Gastrocnemius medialis (tissue), 4 donors: ENCODE measurements around the gene SPPL2A. TPM values are rescaled to one million over a fixed set of nuclear protein-coding genes. Genes with fewer than 3 reads are reported as not detected.
"Not testable (repeated sequence)": the region's sequence is repeated elsewhere in the genome, so short reads cannot be mapped to it uniquely, and the experiment has no call there.

ENCODE experiments used
- ATAC-seq, 2 donors: fragments of 150-250 bp; one replicate each; pipeline ENCODE4 v1.9.1; 2016
- DNase-seq, 2 donors: peaks; one replicate each; pipeline ENCODE4 v3.0.0-alpha.2; 2019
- H3K27ac ChIP-seq, 4 donors: fragments of 200-600 bp; sonication (generic); 1 replicate in 1 of 4; 2 replicates in 3 of 4; pipeline ENCODE4 v1.5.1; 2016 to 2018; ENCODE audit warnings: mild to moderate bottlenecking in 2 of 4, moderate library complexity in 1 of 4
- H3K27me3 ChIP-seq, 3 donors: fragments of 200-600 bp; sonication (generic) in 2 of 3; 1 replicate in 1 of 3; 2 replicates in 2 of 3; pipeline versions ENCODE4 v1.5.1 to v1.6.0; 2016 to 2019; ENCODE audit warnings: mild to moderate bottlenecking in 1 of 3, moderate library complexity in 1 of 3
- H3K36me3 ChIP-seq, 2 donors: fragments of 200-600 bp; sonication (generic) in 1 of 2; one replicate each; pipeline ENCODE4 v1.5.1; 2017 to 2018
- H3K4me1 ChIP-seq, 2 donors: fragments of 200-600 bp; sonication (generic) in 1 of 2; one replicate each; pipeline ENCODE4 v1.5.1; 2016 to 2017; ENCODE audit warnings: mild to moderate bottlenecking in 2 of 2
- H3K4me3 ChIP-seq, 4 donors: fragments of 200-600 bp; sonication (generic) in 3 of 4; 1 replicate in 1 of 4; 2 replicates in 3 of 4; pipeline ENCODE4 v1.5.1; 2016 to 2019; ENCODE audit warnings: mild to moderate bottlenecking in 2 of 4
- H3K9me3 ChIP-seq, 3 donors: fragments of 200-600 bp; sonication (generic) in 2 of 3; 1 replicate in 1 of 3; 2 replicates in 2 of 3; pipeline ENCODE4 v1.5.1; 2016 to 2019
- CTCF ChIP-seq, 5 experiments: fragments of 450-650 bp in 3 of 5; fragments of 200-600 bp in 2 of 5; sonication (generic) in 2 of 5; IDR thresholded peaks in 4 of 5; conservative IDR thresholded peaks in 1 of 5; 1 replicate in 4 of 5; 2 replicates in 1 of 5; pipeline ENCODE4 v1.5.1; 2016 to 2019; ENCODE audit warnings: antibody characterized with exemption in 5 of 5, mild to moderate bottlenecking in 3 of 5, moderate library complexity in 3 of 5
- POLR2A ChIP-seq, 2 donors: fragments of 450-650 bp; IDR thresholded peaks; one replicate each; pipeline ENCODE4 v1.6.1; 2017; ENCODE audit warnings: antibody characterized with exemption in 2 of 2, mild to moderate bottlenecking in 2 of 2, moderate library complexity in 2 of 2
- in situ Hi-C, 4 donors: fragments of 200-750 bp; cut with MboI; loops; one replicate each; pipeline versions ENCODE4 v1.15.0 to v1.8.0; 2017; ENCODE audit warnings: low sequenced_read_pairs in 4 of 4
- intact Hi-C: fragments of 100-400 bp; cut with DNase I; formaldehyde crosslinking; loops from one replicate; pipeline ENCODE4 v1.15.1; 2023; ENCODE audit warnings: low total_unique reads
- total RNA-seq, 4 donors: library from RNA; depleted of rRNA; stranded (reverse); fragments of >200 nt; gene quantifications; one replicate each; pipeline versions ENCODE4 v1.1.0 to v1.2.3, GENCODE V29; 2016

SPPL2A gene
- total RNA-seq, 4 donors from 2014 or later = 577 to 774 (median 620) TPM

GRCh38 chr15:50697109-50697797 is 68.3 kb downstream of the SPPL2A start:
- TF ChIP-seq CTCF (IDR thresholded peaks at IDR 0.05 in 4 of 5, conservative IDR thresholded peaks at IDR 0.05 in 1 of 5) (no peak), POLR2A (IDR thresholded peaks at IDR 0.05) (no peak)
- in situ Hi-C loops = no loop called here
- no peak overlapping the region for H3K4me3 ChIP-seq
- peaks cover 0 to 21% of the 10 kb centered on the region in 2 donors for H3K36me3 ChIP-seq
- no peak overlapping the region for H3K27ac ChIP-seq
- ATAC-seq (no peak), DNase-seq (no peak)
- H3K9me3 ChIP-seq = no peaks in the 10 kb centered on the region
- intact Hi-C loops = no loop called here
- H3K27me3 ChIP-seq = no peaks in the 10 kb centered on the region
- H3K4me1 ChIP-seq = no peaks in the 10 kb centered on the region

DNA sequence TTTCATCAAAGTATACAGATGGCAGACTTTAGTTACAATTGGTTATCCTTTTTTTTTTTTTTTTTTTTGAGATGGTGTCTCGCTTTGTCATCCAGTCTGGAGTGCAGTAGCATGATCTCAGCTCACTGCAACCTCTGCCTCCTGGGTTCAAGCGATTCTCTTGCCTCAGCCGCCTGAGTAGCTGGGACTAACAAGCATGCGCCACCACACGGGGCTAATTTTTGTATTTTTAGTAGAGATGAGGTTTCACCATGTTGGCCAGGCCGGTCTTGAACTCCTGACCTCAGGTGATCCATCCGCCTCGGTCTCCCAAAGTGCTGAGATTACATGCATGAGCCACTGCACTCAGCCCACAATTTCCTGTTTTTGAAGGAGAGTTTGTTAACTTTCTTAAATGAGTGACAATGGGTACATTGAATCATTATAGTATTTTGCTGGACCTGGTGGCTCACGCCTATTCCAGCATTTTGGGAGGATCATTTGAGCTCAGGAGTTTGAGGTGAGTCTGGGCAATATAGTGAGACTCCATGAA is 70.8 kb downstream of the SPPL2A start:
- H3K27me3 ChIP-seq, DNase-seq, H3K4me1 ChIP-seq, H3K9me3 ChIP-seq, ATAC-seq, in situ Hi-C loops, H3K4me3 ChIP-seq, H3K36me3 ChIP-seq, H3K27ac ChIP-seq, intact Hi-C loops: not testable (repeated sequence)

GRCh38 chr15:50687302-50687902 is 78.1 kb downstream of the SPPL2A start:
- Histone ChIP-seq H3K27ac (peak overlapping the region; percentile 90 to 99 (median 98)), H3K36me3 (no peaks in the 10 kb centered on the region), H3K27me3 (no peaks in the 10 kb centered on the region), H3K4me3 (peak overlapping the region; percentile 79 to 91 (median 84)), H3K4me1 (peaks cover 10 to 30% of the 10 kb centered on the region in 2 donors), H3K9me3 (no peaks in the 10 kb centered on the region)
- in situ Hi-C loops = loop anchor here in 2 of 4 donors (10.0 kb wide), 2 partner anchors 67 to 77 kb away; partner anchors contain the start of gene SPPL2A (in 1 of the 2)
- ATAC-seq (no peak), DNase-seq (no peak)
- TF ChIP-seq POLR2A (IDR thresholded peaks at IDR 0.05) (no peak), CTCF (IDR thresholded peaks at IDR 0.05 in 4 of 5, conservative IDR thresholded peaks at IDR 0.05 in 1 of 5) (no peak)
- intact Hi-C loops = loop anchor here (1.0 to 2.0 kb wide), 2 partner anchors 21 to 333 kb away; partner anchors contain the start of gene GABPB1

DNA sequence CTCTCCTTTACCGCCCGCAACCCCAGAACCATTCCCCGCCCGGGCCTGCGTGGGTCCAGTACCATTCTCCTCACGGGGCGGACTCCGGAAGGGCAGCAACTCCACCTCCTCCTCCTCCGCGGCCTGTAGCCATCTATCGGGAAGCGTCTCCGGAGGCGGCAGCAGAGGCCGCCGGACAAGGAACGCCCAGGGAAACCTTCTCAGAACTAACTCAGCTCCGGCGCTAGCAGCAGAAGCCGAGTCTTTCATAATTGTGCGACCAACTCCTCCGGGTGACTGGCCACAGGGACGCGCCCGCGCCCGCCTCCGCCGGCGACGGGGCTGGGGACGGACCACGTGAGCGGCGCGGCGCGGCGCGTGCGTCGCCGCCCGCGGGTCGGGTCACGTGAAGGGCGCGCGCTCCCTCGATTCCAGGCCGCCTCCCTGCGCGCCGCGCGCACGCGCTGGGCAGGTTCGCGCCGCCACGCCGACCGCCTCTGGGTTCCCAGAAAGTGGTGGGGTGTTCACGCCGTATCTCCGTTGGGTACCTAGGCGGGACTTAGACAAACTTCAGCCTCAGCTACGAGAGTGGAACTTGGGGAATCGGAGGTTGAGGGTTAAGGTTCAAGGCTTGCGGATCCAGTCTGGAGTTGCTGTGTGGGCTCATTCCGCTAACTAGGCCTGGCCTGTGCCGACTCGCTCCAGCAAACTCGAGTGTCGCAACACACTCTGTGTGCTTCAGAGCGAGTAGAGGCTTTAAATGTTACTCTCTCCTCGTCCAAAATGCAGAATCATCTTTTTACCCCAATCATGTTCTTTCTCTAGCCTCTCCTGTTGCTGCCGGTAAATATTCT is 78.8 kb downstream of the SPPL2A start, which contains the start of gene TRPM7:
TRPM7 (minus strand) TSS at position 329 of the 833 bp plus-strand sequence; CDS start at position 65, 264 bp downstream.
- Histone ChIP-seq H3K36me3 (no peaks in the 10 kb centered on the region), H3K4me1 (peaks cover 10 to 30% of the 10 kb centered on the region in 2 donors), H3K27me3 (no peaks in the 10 kb centered on the region), H3K27ac (peak within 1 kb of the TSS; percentile 90 to 99 (median 98)), H3K4me3 (peak within 1 kb of the TSS; percentile 79 to 91 (median 84)), H3K9me3 (no peaks in the 10 kb centered on the region)
- peak; percentile 96 for TF ChIP-seq POLR2A (IDR thresholded peaks at IDR 0.05)
- TF ChIP-seq CTCF (IDR thresholded peaks at IDR 0.05 in 4 of 5, conservative IDR thresholded peaks at IDR 0.05 in 1 of 5) = peak in 2 of 5 experiments; percentile 24 to 45
- ATAC-seq (peak; percentile 91 to 93), DNase-seq (peak; percentile 73 to 86)
- intact Hi-C loops = loop anchor here (1.0 to 2.0 kb wide), 3 partner anchors 22 to 332 kb away; partner anchors contain the start of genes GABPB1 and SPPL2A
- in situ Hi-C loops = loop anchor here in 2 of 4 donors (10.0 kb wide), 2 partner anchors 68 to 78 kb away; partner anchors contain the start of gene SPPL2A (in 1 of the 2)
